Stimulated activated CD4-positive, alpha-beta T cell treated with anti-CD3 and anti-CD28 coated beads, Interleukin-1b, Interleukin-23, amount 100 ng/mL, for 24 hours (primary cell): Measurements from ENCODE around the gene VN1R4.
"Not testable (repeated sequence)": the region's sequence is repeated elsewhere in the genome, so short reads cannot be mapped to it uniquely, and the experiment has no call there.

Experiments used
- DNase-seq, 4 experiments: peaks; one replicate each; pipeline ENCODE4 v3.0.0-alpha.2; 2020; ENCODE audit warnings: low read depth in 4 of 4, low spot score in 1 of 4

Gene VN1R4

DNA sequence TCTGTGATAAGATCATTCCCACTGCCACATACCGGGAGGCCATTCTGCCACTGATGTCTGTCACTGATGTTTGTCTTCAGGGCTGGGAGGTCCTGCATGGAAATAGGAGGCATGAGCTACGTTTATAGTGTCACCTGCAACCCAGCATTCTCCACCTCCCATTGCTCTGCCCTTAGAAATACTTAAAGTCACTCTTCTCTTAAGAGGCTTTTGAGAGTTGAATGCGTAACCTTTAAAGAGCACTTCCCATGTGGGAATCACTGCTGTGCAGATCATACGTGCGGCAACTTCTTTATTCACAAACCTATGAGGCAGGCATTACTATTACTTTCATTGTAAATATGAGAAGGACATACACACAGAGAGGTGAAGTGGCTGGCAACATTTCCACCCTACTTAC lies at the start of gene VN1R4:
TSS of gene VN1R4 (minus strand) at position 101 of the 400 bp plus-strand sequence. CDS start at position 43, 58 bp downstream.
- not testable (repeated sequence) for DNase-seq

DNA sequence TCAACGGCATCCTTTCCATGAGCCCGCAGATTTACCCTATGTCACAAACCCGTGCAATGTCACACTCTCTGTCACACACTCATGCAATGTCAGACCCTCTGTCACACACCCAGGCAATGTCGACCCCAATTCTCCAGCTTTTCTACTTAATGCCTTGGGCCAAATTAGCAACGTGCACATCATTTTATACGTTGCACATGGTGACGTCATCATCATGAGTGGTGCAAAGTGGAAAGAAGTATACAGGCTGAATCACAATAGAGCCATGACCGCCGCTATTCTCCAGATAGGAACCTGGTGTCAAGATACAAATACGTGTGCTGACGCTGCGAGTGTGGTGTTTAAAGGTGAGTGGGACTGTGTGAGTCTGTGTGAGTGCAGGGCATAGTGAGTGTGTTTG lies 44.4 kb upstream of the VN1R4 start:
- DNase-seq: no peak

- no peak for DNase-seq
Measured at GRCh38 chr19:53311044-53311443, 43.5 kb upstream of the VN1R4 start.

- no peak for DNase-seq
Measured at GRCh38 chr19:53308339-53308811, 40.9 kb upstream of the VN1R4 start.

- DNase-seq: not testable (repeated sequence)
Measured at GRCh38 chr19:53301341-53301740, 33.8 kb upstream of the VN1R4 start.

DNA sequence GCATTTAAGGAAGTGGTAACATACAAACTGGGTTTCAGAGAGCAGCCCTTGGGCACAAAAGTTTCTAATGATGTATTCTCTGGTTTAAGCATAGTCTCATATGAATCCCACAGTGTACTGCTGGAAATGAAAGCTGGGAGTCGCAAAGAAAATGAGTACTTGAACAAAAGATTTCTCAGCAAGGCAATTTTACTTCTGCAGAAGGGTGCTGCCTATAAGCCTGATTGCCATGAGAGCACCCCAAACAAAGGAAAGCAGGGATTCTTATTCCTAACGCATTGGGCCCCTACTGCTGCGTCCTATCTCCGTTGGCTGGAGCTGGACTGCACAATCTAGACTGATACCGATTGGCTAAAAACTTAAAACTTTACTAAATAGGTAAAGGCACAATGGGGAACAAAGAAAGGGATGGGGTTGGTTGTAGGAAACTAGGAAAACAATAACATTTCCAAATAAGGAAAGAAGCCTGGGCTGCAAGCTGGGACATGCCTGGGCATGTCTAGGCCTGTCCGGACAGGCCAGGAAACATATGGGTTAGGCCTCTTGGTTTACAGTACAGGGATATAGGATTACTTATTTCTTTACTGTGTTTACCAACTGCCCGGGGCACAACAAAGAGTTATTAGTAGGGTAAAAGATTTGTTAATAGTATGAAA lies 27.4 kb upstream of the VN1R4 start:
- DNase-seq: no peak

GRCh38 chr19:53290758-53291549 lies 23.4 kb upstream of the VN1R4 start:
- DNase-seq: no peak

DNA sequence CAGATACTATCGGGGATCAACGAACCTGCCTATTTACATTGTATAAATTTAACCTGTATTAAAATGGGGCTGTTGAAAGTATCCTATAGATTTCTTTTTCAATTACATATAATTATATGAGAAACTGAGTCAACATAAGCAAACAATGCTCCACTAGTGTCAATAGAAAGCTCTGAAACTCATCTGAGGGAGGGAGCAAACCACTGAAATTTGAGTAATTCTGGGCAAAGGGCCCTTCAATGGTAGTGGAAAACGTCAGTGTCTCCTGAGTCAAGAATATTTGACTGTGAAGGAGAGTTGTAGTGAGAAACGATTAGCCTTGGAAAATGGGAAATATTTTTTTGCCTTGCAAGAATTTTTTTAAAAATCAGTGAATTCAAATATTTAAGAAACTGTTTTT lies 17.6 kb upstream of the VN1R4 start:
- no peak for DNase-seq

DNA sequence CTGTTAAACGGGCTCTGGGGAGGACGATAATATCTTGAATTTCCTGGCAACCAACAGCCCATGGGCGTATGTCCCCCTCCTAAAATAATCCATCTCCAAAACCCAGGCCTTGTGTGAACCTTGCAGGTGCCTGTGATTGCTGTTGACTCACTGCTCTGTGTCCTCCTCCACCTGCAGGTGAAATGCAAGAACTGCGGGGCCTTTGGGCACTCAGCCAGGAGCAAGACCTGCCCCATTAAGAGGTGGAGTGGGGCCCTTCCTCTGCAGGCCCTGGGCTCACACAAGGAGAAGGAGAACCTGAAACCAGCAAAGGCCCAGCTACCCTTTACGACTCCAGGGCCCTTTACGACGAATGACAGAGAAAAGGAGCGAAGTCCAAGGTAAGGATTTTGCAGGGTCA lies 14.4 kb upstream of the VN1R4 start:
- not testable (repeated sequence) for DNase-seq

DNA sequence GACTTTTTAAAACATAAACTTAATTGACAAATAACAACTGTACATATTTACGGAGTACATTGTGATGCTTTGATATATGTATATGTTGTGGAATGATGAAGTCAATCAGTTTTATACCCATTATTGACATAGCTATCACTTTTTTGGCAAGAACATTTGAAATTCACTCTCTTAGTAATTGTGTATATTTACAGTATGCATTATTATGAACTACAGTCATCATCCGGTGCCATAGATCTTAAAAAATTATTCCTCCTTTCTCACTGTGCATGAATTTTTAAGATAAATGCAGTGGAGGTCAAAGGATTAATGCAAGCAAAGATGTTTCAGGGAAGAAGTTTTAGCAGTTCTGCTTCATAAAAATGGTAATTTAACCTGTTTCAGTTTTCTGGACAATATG lies 8.0 kb upstream of the VN1R4 start:
- DNase-seq: no peak

- no peak for DNase-seq
Measured at GRCh38 chr19:53272044-53272443, 4.5 kb upstream of the VN1R4 start.

GRCh38 chr19:53269861-53270260 lies 2.3 kb upstream of the VN1R4 start:
- DNase-seq: not testable (repeated sequence)

GRCh38 chr19:53257715-53258342 lies 9.7 kb downstream of the VN1R4 start, which contains the start of gene VN1R2:
Gene VN1R2 (plus strand): TSS chr19:53258292. CDS start chr19:53258376, 84 bp downstream.
- DNase-seq: not testable (repeated sequence)

DNA sequence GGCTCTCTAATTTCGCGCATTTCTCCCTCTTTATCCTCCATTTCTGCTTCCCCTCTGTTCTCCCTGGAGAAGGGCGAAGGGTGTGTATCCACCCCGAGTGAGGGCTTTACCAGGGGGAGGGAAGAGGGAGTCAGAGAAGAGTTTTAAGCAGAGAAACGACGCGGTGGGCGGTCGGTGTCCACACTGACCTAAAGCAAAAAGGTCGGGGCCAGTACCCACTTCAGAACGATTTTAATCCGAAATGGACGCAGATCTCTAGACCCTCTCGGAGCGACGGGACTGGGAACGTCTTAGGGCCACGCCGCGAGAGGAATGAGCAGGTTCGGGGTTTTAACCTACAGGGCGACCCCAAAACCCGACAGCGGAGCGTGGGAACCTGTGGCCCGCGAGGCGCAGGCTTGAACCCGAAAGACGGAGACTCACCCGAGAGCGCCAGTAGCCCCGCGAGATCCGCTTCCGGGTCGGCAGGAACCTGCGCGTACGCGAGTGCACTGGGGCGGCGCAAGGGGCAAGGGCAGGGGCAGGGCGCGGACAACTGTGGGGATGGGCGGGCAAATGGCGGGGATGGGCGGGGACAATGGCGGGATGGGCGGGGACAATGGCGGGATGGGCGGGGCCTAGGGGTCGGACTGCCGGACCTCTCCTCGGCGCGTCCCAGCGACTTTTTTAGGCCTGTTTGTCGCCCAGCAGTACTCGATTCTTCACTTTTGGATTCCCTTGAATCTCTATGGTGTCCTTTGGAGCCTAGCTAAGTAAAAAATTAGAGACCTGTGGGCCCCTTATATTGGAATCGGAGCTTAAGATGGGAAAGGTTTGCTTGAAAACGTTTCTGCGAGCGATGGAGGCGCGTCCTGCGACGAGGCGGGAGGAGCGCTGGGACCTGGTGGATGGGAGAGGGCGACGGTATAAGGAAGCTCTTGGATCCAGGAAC lies 12.8 kb downstream of the VN1R4 start, which contains the start of gene ZNF677:
TSS of gene ZNF677 (minus strand) at position 463 of the 931 bp plus-strand sequence. CDS start 3,323 bp downstream, outside the sequence.
- peak; percentile 53 to 72 (median 62) for DNase-seq

DNA sequence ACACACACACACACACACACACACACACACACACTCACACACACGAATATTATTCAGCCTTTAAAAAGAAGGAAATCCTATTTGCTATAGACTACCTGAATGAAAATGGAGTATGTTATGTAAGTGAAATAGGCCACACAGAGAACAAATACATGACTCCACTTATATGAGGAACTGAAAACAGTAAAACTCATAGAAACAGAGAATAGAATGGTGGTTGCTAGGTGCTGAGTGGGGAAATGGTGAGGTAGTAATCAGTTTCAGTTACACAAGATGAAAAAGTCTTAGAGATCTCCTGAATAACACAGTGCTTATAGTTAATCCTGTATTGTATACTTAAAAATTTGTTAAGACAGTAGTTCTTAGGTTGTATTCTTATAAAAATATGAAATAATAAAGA lies 21.0 kb downstream of the VN1R4 start:
- no peak for DNase-seq

- DNase-seq: no peak
Measured at GRCh38 chr19:53237114-53237777, 30.3 kb downstream of the VN1R4 start.

DNA sequence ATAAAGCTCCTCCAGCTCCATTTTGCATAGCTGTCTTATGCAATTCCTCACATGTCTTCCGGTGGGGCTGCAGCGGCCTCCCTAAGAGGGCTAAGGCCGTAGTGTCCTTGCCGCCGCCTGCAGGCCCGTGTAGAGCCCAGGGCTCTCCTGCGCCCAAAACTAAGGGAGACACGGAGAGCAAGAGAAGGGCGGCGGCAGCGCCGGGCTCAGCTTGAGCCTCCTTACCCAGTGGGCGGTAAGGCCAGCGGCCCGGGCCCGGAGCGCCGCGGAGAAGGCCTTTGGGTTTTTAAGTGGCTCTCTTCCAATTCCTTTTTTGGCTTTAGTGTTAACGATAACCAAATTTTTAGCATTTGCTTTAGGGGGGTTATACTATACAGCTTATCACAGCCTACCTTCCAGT lies 42.9 kb downstream of the VN1R4 start:
- DNase-seq: no peak

DNA sequence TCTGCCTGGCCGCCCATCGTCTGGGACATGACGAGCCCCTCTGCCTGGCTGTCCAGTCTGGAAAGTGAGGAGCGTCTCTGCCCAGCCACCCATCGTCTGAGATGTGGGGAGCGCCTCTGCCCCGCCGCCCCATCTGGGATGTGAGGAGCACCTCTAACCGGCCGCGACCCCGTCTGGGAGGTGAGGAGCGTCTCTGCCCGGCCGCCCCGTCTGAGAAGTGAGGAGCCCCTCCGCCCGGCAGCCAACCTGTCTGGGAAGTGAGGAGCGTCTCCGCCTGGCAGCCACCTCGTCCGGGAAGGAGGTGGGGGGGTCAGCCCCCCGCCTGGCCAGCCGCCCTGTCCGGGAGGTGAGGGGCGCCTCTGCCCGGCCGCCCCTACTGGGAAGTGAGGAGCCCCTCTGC lies 44.8 kb downstream of the VN1R4 start:
- DNase-seq: not testable (repeated sequence)
